Keratinocyte (primary cell): ENCODE measurements around the gene OR5K2. TPM values are rescaled to one million over a fixed set of nuclear protein-coding genes. Genes with fewer than 3 reads are reported as not detected.
A peak's percentile ranks its signal among the peaks of the same experiment; 100 is the strongest.

Experiments
- DNase-seq: peaks from one replicate; pipeline ENCODE4 v3.0.0-alpha.2; 2011; ENCODE audit warnings: low read depth, missing footprints, low spot score
- FAIRE-seq: peaks from 2 replicates; lab custom pipeline; 2011; peaks lifted over from hg19 to GRCh38; lab: Jason Lieb, UNC
- H2AFZ ChIP-seq: 2 replicates; pipeline ENCODE4 v1.6.0; 2012; ENCODE audit warnings: low read length, control low read depth, inconsistent platforms; ENCODE audit not compliant: control insufficient read depth
- H3K27ac ChIP-seq: 2 replicates; pipeline ENCODE4 v1.5.1; 2011; ENCODE audit warnings: low read length; ENCODE audit not compliant: control insufficient read depth, insufficient read depth
- H3K27me3 ChIP-seq: 3 replicates; pipeline ENCODE4 v1.6.0; 2011; ENCODE audit warnings: low read length; ENCODE audit not compliant: control insufficient read depth, insufficient read depth; ENCODE audit errors: extremely low read depth
- H3K36me3 ChIP-seq, 2 experiments: 2 replicates in 1 of 2; 3 replicates in 1 of 2; pipeline ENCODE4 v1.5.1; 2011; ENCODE audit warnings: low read length in 2 of 2, mild to moderate bottlenecking in 1 of 2; ENCODE audit not compliant: control insufficient read depth in 2 of 2, insufficient read depth in 2 of 2; ENCODE audit errors: extremely low read depth in 1 of 2
- H3K4me1 ChIP-seq: 3 replicates; pipeline ENCODE4 v1.5.1; 2011; ENCODE audit warnings: low read length; ENCODE audit not compliant: control insufficient read depth, insufficient read depth; ENCODE audit errors: extremely low read depth
- H3K4me2 ChIP-seq: 3 replicates; pipeline ENCODE4 v1.6.0; 2011; ENCODE audit warnings: low read depth, low read length; ENCODE audit not compliant: control insufficient read depth, insufficient read depth; ENCODE audit errors: extremely low read depth
- H3K4me3 ChIP-seq, 3 experiments: fragments of 200-600 bp in 1 of 3; sonication (generic) in 1 of 3; 2 replicates in 2 of 3; 3 replicates in 1 of 3; pipeline ENCODE4 v1.5.1; 2011 to 2016; ENCODE audit warnings: low read length in 3 of 3, mild to moderate bottlenecking in 3 of 3, control low read depth in 2 of 3, inconsistent platforms in 1 of 3, low read depth in 1 of 3, mixed read lengths in 1 of 3, mixed run types in 1 of 3, moderate library complexity in 1 of 3; ENCODE audit not compliant: control insufficient read depth in 2 of 3, insufficient read depth in 2 of 3; ENCODE audit errors: extremely low read depth in 1 of 3
- H3K79me2 ChIP-seq: 2 replicates; pipeline ENCODE4 v1.6.0; 2012; ENCODE audit warnings: low read length; ENCODE audit not compliant: control insufficient read depth, insufficient read depth
- H3K9ac ChIP-seq: 3 replicates; pipeline ENCODE4 v1.6.0; 2011; ENCODE audit warnings: low read length; ENCODE audit not compliant: control insufficient read depth, insufficient read depth; ENCODE audit errors: extremely low read depth
- H3K9me1 ChIP-seq: 3 replicates; pipeline ENCODE4 v1.6.0; 2011; ENCODE audit warnings: low read length; ENCODE audit not compliant: control insufficient read depth, insufficient read depth; ENCODE audit errors: extremely low read depth
- H3K9me3 ChIP-seq: 2 replicates; pipeline ENCODE4 v1.5.1; 2012; ENCODE audit warnings: low read depth, low read length; ENCODE audit not compliant: control insufficient read depth
- H4K20me1 ChIP-seq: 3 replicates; pipeline ENCODE4 v1.6.0; 2011; ENCODE audit warnings: low read length; ENCODE audit not compliant: control insufficient read depth, insufficient read depth; ENCODE audit errors: extremely low read depth
- CTCF ChIP-seq, 3 experiments: IDR thresholded peaks in 1 of 3; conservative IDR thresholded peaks in 1 of 3; optimal IDR thresholded peaks in 1 of 3; 2 replicates in 2 of 3; 3 replicates in 1 of 3; pipeline versions ENCODE3 to v1.5.1; 2011; ENCODE audit warnings: low read length in 3 of 3, mild to moderate bottlenecking in 3 of 3, moderate library complexity in 2 of 3, control low read depth in 1 of 3, inconsistent platforms in 1 of 3; ENCODE audit not compliant: insufficient read depth in 2 of 3; ENCODE audit errors: extremely low read depth in 1 of 3
- EZH2 ChIP-seq: IDR thresholded peaks from one replicate; pipeline ENCODE4 v1.6.1; 2012; ENCODE audit warnings: inconsistent platforms, mild to moderate bottlenecking, low read length, moderate library complexity
- dilution Hi-C: fragments of 300-500 bp; cut with MboI; formaldehyde crosslinking; loops from one replicate; pipeline ENCODE4 v1.7.0; 2020; ENCODE audit warnings: low sequenced_read_pairs; ENCODE audit not compliant: extremely low pct_ligation_motif_present
- polyA plus RNA-seq, 5 experiments: library from polyadenylated mRNA; depleted of rRNA in 3 of 5; stranded (reverse) in 3 of 5; stranded (forward) in 1 of 5; unstranded in 1 of 5; fragments of >200 nt; gene quantifications; 1 replicate in 1 of 5; 2 replicates in 3 of 5; 3 replicates in 1 of 5; pipeline versions ENCODE4 v1.2.1 to v1.2.3, GENCODE V29; 2011 to 2012; ENCODE audit warnings: missing spikeins in 2 of 5, low read depth in 1 of 5, low replicate concordance in 1 of 5

OR5K2 gene
- polyA plus RNA-seq, 1 donor (not counting 4 experiments of a cell fraction or from before 2014, with no cell fraction given): not detected

- Histone ChIP-seq H3K9me3 (no peaks in the 10 kb centered on the region), H3K27ac (no peak overlapping the region), H2AFZ (no peak overlapping the region), H4K20me1 (no peaks in the 10 kb centered on the region), H3K4me2 (peak overlapping the region; percentile 51), H3K4me3 (no peak overlapping the region), H3K79me2 (no peaks in the 10 kb centered on the region), H3K27me3 (no peaks in the 10 kb centered on the region), H3K36me3 (no peaks in the 10 kb centered on the region), H3K9me1 (no peaks in the 10 kb centered on the region), H3K4me1 (peaks cover 9% of the 10 kb centered on the region), H3K9ac (no peak overlapping the region)
- dilution Hi-C loops: no loop called here
- TF ChIP-seq CTCF (optimal IDR thresholded peaks at IDR 0.05 in 1 of 3, IDR thresholded peaks at IDR 0.05 in 1 of 3, conservative IDR thresholded peaks at IDR 0.05 in 1 of 3; ENCODE audit: extremely low read depth in 1 of 3, insufficient read depth in 2 of 3, low read length in 3 of 3): no peak
- no peak for TF ChIP-seq EZH2
- FAIRE-seq: peak; percentile 43
- no peak for DNase-seq
Observed at GRCh38 chr3:98501863-98502576, 4.5 kb downstream of the OR5K2 start.

GRCh38 chr3:98504539-98504938 lies 7.1 kb downstream of the OR5K2 start:
- FAIRE-seq (no peak), DNase-seq (no peak)
- Histone ChIP-seq H3K79me2 (no peaks in the 10 kb centered on the region), H3K4me2 (no peak overlapping the region), H3K9ac (no peak overlapping the region), H2AFZ (no peak overlapping the region), H3K4me3 (no peak overlapping the region), H3K9me1 (no peaks in the 10 kb centered on the region), H3K27me3 (no peaks in the 10 kb centered on the region), H3K9me3 (no peaks in the 10 kb centered on the region), H3K36me3 (no peaks in the 10 kb centered on the region), H3K27ac (no peak overlapping the region), H4K20me1 (no peaks in the 10 kb centered on the region), H3K4me1 (peaks cover 9% of the 10 kb centered on the region)
- TF ChIP-seq EZH2: no peak
- TF ChIP-seq CTCF (optimal IDR thresholded peaks at IDR 0.05 in 1 of 3, IDR thresholded peaks at IDR 0.05 in 1 of 3, conservative IDR thresholded peaks at IDR 0.05 in 1 of 3; ENCODE audit: extremely low read depth in 1 of 3, insufficient read depth in 2 of 3, low read length in 3 of 3): no peak
- dilution Hi-C loops: no loop called here
